NCI-H69 (cell line): Measurements from ENCODE around the gene ARAP3.
"Not testable (repeated sequence)": the region's sequence is repeated elsewhere in the genome, so short reads cannot be mapped to it uniquely, and the experiment has no call there.

Experiments
- DNase-seq: peaks from one replicate; lab custom pipeline; 2025; lab: John Stamatoyannopoulos, UW

The ARAP3 gene, protein sequence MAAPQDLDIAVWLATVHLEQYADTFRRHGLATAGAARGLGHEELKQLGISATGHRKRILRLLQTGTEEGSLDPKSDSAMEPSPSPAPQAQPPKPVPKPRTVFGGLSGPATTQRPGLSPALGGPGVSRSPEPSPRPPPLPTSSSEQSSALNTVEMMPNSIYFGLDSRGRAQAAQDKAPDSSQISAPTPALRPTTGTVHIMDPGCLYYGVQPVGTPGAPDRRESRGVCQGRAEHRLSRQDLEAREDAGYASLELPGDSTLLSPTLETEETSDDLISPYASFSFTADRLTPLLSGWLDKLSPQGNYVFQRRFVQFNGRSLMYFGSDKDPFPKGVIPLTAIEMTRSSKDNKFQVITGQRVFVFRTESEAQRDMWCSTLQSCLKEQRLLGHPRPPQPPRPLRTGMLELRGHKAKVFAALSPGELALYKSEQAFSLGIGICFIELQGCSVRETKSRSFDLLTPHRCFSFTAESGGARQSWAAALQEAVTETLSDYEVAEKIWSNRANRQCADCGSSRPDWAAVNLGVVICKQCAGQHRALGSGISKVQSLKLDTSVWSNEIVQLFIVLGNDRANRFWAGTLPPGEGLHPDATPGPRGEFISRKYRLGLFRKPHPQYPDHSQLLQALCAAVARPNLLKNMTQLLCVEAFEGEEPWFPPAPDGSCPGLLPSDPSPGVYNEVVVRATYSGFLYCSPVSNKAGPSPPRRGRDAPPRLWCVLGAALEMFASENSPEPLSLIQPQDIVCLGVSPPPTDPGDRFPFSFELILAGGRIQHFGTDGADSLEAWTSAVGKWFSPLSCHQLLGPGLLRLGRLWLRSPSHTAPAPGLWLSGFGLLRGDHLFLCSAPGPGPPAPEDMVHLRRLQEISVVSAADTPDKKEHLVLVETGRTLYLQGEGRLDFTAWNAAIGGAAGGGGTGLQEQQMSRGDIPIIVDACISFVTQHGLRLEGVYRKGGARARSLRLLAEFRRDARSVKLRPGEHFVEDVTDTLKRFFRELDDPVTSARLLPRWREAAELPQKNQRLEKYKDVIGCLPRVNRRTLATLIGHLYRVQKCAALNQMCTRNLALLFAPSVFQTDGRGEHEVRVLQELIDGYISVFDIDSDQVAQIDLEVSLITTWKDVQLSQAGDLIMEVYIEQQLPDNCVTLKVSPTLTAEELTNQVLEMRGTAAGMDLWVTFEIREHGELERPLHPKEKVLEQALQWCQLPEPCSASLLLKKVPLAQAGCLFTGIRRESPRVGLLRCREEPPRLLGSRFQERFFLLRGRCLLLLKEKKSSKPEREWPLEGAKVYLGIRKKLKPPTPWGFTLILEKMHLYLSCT (N-terminal part only)

GRCh38 chr5:141681695-141682641, at the start of gene ARAP3:
TSS of gene ARAP3 (minus strand) at chr5:141682230. CDS start at chr5:141680486, 1,744 bp downstream.
- peak; percentile 58 for DNase-seq

DNA sequence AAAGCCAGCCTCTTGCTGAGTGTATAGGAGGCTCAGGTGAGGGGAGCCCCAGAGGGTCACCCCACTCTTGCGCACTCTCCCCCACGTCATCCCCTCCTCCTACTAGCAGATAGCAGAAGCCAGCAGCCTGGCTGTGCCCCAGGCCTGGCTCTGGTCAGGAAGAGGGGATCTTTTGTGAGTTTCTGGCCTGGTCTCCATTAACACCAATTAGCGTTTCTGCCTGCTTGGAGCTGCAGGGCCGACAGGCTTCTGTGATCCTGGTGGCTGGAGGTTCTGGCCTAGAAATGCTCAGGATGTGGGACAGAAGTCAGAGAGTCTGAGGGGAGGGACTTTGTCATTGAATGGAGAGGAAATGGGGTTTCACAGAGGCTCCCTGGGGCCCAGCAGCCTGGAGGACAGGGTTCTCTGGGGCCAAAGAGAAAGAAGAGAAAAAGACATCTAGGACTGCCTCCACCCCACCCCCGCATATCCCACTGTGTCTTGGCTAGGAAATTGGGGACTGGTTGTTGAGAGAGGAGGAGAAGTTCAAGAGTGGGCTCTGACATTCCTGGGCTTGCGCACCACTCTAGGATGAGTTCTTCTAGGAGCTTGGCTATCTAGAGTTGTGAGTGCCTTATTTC, 47.5 kb upstream of the ARAP3 start:
- no peak for DNase-seq

GRCh38 chr5:141725891-141726290, 43.9 kb upstream of the ARAP3 start:
- no peak for DNase-seq

DNA sequence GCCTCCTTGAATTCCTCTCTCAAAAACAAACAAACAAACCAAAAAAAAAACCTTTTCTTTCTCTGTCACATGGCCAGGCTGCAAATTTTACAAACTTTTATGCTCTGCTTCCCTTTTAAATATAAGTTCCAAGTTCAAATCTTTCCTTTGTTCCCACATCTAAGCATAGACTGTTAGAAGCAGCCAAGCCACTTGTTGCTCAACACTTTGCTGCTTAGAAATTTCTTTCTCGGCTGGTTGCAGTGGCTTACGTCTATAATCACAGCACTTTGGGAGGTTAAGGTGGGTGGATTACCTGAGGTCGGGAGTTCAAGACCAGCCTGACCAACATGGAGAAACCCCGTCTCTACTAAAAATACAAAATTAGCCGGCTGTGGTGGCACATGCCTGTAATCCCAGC, 43.1 kb upstream of the ARAP3 start:
- not testable (repeated sequence) for DNase-seq

- DNase-seq: no peak
Measured at GRCh38 chr5:141722266-141722665, 40.2 kb upstream of the ARAP3 start.

GRCh38 chr5:141717043-141717442, 35.0 kb upstream of the ARAP3 start:
- DNase-seq: no peak

- DNase-seq: no peak
Measured at GRCh38 chr5:141716468-141716867, 34.4 kb upstream of the ARAP3 start.

DNA sequence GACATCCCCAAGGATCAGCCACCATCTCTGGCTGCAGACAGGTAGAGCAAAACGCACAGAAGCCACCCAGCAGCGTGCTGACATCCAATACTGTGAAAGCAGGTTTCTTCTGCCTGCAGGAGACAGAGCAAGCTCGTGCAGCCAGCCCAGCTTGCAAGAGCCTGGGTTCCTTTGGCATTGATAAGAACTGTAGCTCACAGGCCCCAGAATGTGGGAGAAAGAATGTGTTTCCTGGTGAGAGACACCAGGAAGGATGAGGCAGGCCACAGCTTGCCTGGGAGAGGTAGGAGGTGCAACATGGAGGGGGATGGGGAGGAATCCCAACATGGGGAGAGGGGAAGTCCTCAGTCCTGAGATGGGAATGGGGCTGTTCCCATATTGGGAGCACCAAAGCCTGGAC, 34.0 kb upstream of the ARAP3 start:
- peak; percentile 43 for DNase-seq

DNA sequence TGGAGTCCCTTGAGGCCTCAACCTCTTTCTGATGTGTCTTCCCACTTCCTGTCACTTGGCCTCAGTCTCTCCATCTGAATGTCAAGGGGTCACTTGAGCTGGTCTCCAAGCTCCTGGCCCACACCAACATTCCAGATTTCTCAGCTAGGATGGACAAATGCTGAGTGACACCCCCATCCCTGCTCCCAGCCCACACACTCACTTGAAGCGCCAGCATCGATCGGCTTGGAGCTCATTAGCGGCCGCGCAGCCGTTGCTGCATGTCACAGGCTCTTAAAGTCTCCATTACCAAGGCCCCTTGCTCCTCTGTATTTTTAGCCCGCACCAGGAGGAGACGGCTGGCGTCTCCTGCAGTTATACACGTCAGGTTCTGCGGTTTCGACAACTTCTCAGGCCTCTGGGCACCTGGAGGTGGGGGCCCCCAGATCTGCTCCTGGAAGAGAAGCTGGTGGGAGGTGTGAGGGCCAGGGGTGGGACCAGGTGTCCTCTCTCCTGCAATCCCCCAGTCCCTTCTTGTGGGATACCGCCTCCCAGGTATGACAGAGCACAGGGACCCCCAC, 33.4 kb upstream of the ARAP3 start:
- no peak for DNase-seq

DNA sequence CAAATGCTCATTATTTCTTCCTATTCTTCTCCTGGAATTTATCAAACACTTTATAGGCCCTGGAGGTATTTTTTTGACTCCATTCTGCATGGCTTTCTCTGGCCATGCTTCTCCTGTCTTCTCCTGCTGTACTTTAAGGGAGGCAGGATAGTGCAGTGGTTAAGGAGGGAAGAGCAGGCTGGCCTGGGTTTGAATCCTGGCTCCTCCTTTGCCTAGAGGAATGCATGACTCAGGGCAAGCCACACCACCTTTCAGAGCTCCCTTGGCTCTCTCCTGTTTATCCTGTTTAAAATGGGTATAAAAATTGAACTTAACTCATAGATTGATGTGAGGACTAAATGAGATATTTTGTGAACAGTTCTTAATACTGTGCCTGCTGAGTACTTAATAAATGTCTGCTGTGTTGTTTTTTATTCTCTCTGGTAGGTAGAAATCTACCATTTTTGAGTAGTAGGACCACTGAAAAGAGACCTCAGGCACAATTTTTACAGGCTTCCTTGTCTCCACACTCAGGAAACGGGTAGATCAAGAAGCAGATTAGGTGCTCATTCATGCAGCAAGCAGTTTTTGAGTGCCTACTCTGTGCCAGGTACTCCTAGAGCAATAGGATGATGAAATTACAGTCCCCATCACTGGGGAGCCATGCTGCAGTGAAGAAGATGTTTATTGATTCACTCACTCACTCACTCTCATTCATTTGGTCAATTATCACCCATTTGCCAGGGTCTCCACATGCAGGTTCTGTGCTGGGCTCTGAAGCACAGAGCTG, 32.7 kb upstream of the ARAP3 start:
- no peak for DNase-seq

- no peak for DNase-seq
Measured at GRCh38 chr5:141713616-141714309, 31.7 kb upstream of the ARAP3 start.

DNA sequence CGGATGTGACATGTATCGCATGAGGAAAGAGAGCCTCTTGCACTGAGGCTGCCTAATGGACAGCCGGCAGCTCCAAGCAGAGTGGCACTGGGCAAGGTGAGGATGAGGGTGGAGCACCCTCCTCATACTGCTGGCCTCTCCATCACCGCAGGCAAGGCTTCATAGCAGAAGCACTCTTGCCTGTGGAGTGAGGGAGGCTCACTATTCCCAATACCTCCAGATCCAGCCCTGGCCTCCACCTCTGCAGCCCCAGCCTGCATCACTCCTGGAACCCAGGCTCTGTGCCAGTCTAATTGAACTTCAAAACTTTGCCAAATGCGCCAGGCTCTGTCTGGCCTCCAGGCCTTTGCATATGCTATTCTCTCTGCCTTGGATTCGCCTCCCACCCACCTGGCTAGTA, 29.7 kb upstream of the ARAP3 start:
- no peak for DNase-seq

GRCh38 chr5:141709699-141710267, 27.8 kb upstream of the ARAP3 start:
- DNase-seq: no peak

- no peak for DNase-seq
Measured at GRCh38 chr5:141708016-141708415, 26.0 kb upstream of the ARAP3 start.

GRCh38 chr5:141707510-141707909, 25.5 kb upstream of the ARAP3 start:
- no peak for DNase-seq

- no peak for DNase-seq
Measured at GRCh38 chr5:141706121-141706520, 24.1 kb upstream of the ARAP3 start.

GRCh38 chr5:141705469-141705868, 23.4 kb upstream of the ARAP3 start:
- no peak for DNase-seq

- no peak for DNase-seq
Measured at GRCh38 chr5:141704782-141705297, 22.8 kb upstream of the ARAP3 start.
